HG03342 (cell line): ENCODE measurements around the gene CPSF4.

Experiments
- ATAC-seq: cut with Tn5 transposase; IDR thresholded peaks from one replicate; pipeline ENCODE4 v1.9.1; 2021; ENCODE audit warnings: mild to moderate bottlenecking, moderate library complexity; ENCODE audit not compliant: unreplicated experiment

Gene CPSF4

GRCh38 chr7:99447943-99448342 lies 9.2 kb downstream of the CPSF4 start:
- ATAC-seq, result no peak

DNA sequence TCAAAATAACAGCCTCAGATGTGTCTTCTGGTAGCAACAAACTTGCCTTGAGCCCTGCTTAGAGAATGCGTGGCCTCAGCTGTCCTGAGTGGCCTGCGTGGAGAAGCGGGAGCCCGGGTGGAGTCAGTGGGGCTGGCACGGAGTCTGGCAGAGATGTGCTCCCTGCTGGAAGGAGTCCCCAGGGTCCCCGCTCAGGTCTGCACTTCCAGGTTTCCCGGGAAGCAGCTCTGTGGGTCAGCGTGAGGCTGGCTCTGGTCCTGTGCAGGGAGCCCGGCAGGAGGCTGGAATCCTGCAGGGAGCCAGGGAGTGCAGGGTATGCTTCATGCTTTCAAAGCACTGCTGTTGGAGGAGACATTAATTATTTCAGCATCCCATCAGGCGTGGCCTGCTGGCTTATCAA lies 10.1 kb downstream of the CPSF4 start:
- no peak for ATAC-seq

GRCh38 chr7:99449326-99449725 lies 10.6 kb downstream of the CPSF4 start:
- ATAC-seq, result no peak

- no peak for ATAC-seq
These were observed 13.2 kb downstream of the CPSF4 start for GRCh38 chr7:99451936-99452335.

GRCh38 chr7:99452541-99452940 lies 13.8 kb downstream of the CPSF4 start:
- no peak for ATAC-seq

DNA sequence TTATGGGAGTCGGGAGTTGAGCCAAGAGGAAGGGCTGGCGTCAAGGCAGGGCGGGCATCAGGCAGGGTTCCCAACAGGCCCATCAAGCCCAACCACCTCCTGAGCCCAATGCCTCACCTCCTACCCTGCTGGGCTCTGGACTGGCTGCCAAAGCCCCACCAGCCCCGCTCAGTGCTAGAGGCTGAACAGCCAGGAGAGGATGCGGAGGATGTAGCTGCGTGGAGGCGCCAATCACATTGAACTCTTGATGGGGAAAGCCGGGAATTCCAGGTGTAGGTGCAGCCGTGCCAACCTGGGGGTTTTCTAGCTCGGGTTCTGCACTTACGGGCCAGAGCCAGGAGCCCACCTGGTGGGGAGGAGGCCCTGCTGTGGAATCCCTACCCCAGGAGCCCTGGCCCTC lies 14.4 kb downstream of the CPSF4 start:
- ATAC-seq, result no peak

GRCh38 chr7:99455874-99456273 lies 17.1 kb downstream of the CPSF4 start:
- ATAC-seq, result no peak

GRCh38 chr7:99456288-99456687 lies 17.5 kb downstream of the CPSF4 start:
- ATAC-seq, result no peak

GRCh38 chr7:99457050-99457649 lies 18.4 kb downstream of the CPSF4 start:
- ATAC-seq, result no peak

DNA sequence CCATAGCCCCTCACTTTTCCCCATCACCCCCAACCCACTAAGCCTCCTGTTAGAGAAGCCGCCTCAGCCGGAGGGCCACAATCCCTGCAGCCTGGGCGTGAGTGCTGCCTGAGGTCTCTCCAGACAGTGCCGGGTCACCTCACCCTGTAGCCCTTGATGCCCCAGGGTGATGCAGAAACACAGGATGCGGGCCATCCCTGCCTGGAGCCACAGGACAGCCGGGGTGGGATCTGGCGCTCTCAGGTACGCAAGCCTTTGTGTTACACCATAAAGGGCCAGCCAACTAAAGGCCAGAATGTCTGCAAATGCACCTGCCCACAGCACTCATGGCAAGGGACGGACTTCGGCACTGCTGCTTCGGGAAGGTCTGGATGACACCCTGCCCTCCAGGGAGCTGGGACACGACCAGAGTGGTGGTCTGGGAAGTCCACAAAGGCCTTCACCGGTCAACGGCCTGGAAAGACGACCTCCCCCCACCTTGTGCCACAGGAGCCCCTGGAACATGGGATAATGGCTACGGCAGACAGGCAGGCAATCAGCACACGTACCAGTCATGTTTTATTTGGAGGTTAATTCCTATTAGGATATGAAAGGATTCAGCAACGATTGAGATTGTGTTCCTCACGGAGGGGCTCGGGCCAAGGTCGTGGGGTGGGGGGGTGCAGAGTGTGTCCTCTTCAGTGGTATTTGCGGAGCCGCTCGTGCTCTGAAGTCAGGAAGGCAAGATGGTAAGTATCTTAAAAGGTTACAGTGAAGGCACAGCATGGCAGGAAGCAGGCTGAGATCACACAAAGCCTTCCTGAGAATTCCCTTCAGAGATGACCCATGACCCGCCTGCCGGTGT lies 19.1 kb downstream of the CPSF4 start:
- ATAC-seq, result no peak

GRCh38 chr7:99459087-99459486 lies 20.3 kb downstream of the CPSF4 start:
- ATAC-seq, result no peak

DNA sequence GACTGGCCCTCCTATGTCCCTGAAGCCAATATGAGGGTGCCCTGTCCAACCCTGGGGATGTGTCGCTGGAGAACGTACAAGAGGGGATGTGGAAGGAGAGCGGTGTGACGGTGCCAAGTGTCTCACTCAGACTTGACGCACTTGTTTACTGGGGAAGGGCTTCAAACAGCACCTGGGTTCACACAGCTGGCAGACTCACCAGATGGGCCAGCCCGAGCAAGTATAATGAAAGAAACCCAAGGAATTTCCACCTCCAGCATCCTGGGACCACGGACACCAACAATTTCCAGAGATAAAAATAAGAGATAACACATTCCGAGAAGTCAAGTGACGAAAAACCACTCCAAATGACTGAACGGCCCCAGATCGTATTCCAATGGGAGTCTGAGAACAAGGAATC lies 21.9 kb downstream of the CPSF4 start:
- no peak for ATAC-seq

- ATAC-seq, result no peak
These were observed 22.5 kb downstream of the CPSF4 start for GRCh38 chr7:99461221-99461620.

DNA sequence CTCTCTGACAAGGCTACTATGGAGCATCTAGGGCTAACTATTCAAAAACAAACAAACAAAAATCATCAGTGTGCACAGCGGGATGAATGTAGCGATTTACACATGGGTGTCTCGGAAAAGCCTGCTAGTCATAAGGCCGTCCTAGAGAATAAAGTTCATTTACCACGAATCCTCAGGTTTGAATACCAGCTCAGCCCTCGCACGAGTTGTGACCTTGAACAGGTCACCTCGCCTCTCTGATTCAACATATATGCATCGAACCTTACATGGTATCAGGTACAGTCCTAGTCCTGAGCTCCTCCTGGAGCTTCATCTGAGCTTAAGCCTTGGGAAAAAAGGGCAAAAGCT lies 26.7 kb downstream of the CPSF4 start:
- no peak for ATAC-seq

DNA sequence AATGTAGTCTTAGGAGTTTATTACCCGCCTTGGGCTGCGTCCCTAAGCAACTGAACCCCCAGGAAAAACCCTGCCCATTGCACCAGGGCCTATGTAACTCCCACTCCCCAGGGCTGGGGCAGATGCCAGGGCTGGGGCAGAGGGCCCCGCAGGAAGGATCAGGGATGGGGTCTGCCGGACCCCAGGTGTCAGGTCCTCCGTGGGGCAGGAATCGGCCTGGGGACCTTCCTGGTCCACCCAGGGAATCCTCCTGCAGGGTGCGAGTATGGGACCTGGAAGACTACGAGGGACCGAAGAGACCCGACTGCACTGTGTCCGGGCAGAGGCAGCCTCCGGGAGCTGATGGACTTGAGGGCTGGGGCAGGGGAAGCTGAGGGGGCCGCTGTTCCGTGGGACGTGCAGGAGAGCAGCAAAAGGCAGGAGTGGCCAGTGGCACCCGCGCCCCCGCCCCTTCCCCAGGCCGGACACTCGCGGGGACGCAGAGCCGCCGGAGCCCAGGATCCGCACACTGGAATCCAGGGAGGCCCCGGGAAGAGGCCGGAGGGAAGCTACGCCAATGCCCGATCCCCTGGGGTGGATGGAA lies 29.7 kb downstream of the CPSF4 start:
- ATAC-seq, result no peak

DNA sequence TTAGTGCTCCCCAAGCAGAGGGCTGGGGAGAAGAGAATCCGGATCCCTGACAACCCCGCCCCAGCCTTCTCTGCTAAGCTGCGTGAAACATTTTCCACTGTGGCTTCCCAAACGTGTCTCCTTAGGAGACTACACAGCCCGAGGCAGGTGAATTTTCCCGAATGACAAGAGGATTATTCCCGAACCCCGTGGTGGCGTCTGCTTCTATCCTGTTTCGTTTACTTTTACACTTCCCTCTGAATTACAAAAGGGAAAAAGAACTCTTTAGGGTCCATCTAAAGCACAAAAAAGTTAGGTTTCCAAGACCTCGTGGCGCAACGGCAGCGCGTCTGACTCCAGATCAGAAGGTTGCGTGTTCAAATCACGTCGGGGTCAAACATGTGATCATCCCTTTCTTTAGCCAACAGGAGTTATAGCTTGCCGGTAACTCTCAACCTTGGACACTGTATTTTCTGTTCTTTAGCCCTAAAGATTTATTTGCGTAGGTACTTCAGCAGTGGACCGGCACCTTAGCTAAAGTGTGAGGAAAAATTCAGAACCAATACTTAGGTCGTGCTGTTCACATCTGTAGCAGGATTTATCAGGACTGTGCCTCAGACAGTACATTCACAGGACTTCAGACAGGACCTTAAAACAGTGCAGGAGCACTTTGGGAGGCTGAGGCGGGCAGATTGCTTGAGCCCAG lies 30.8 kb downstream of the CPSF4 start:
- no peak for ATAC-seq

DNA sequence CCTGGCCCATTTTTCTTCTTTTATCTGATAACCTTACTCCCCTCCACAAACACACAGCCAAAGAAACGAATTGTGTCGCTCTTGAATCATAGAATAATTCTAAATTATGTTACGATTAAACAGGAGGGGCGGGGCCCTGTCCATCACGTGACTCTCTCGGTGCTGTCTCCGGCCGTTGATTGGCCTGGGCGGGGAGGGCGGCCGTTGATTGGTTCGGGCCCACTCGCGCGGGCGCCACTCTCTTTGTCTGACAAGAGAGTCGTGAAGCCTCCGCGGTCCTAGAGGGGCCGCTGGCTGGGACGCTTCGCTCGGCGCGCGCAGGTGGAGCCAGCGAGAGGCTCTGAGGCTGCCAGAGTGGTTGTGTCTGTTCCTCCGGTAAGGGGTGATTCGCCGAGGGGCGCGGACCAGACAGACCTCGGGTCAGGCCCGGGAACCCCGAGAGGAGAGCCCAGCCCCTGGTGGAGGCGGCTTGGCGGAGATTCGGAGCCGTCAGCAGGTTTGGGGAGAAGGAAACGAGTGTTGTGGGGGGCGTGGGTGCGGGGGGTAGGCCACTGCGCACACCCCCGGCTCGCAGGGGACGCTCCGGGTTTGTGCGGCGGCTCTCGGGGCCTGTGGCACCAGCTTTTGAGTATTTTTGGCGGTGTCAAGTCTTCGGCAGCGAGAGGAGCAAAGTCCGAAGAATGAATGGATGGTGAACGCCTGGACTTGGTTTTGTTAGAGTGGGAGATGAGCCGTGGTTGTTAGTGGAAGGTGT lies 34.0 kb downstream of the CPSF4 start, which contains the start of gene ZNF789:
Gene ZNF789 (plus strand): TSS at position 330 of the 754 bp plus-strand sequence. CDS start 3,567 bp downstream, outside the sequence.
- peak; percentile 97 for ATAC-seq

DNA sequence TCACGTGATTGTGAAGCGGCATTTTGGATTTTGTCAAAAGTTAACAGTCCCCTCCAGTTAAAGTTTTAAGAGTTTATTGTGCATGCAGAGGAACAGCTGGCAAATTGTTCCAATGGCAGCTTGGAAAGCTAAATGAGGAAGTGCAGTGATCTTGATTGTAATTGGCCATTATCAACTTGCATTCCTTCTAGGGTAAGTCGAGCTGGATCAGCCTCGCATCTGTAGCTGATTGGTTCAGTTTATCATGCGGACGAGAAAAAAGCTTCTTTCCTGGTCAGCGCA lies 34.5 kb downstream of the CPSF4 start:
- ATAC-seq, result peak; percentile 11

GRCh38 chr7:99476107-99476506 lies 37.4 kb downstream of the CPSF4 start:
- ATAC-seq, result no peak

- ATAC-seq, result no peak
These were observed 40.0 kb downstream of the CPSF4 start for GRCh38 chr7:99478464-99479440.
